Right ventricle myocardium inferior (tissue), 1 donor: ENCODE results near the gene HNRNPA1L2. TPM values are rescaled to one million over a fixed set of nuclear protein-coding genes. Genes with fewer than 3 reads are reported as not detected.
"Not testable (repeated sequence)": the region's sequence is repeated elsewhere in the genome, so short reads cannot be mapped to it uniquely, and the experiment has no call there.

Experiments used
- ATAC-seq: fragments of 200-7000 bp; cut with Tn5 transposase; one replicate; pipeline ENCODE4 v1.9.1; 2020; ENCODE audit warnings: mild to moderate bottlenecking, moderate library complexity
- DNase-seq: peaks from one replicate; pipeline ENCODE4 v3.0.0; 2021; ENCODE audit errors: missing footprints
- intact Hi-C: fragments of 100-400 bp; cut with DNase I; formaldehyde crosslinking; loops from one replicate; pipeline ENCODE4 v1.11.0; 2022
- total RNA-seq: library from RNA; stranded (reverse); fragmentation: NEBNext Ultra II Directional; extraction: Animal tissue kit (Norgen Biotek cat#: 25700); gene quantifications from one replicate; pipeline ENCODE4 v1.2.1, GENCODE V29; 2021
- donor health status: DM: no; HTN: yes; CAD: no; lungs with severe emphysema.

The HNRNPA1L2 gene
- total RNA-seq, 1 donor from 2014 or later = 1.5 TPM

DNA sequence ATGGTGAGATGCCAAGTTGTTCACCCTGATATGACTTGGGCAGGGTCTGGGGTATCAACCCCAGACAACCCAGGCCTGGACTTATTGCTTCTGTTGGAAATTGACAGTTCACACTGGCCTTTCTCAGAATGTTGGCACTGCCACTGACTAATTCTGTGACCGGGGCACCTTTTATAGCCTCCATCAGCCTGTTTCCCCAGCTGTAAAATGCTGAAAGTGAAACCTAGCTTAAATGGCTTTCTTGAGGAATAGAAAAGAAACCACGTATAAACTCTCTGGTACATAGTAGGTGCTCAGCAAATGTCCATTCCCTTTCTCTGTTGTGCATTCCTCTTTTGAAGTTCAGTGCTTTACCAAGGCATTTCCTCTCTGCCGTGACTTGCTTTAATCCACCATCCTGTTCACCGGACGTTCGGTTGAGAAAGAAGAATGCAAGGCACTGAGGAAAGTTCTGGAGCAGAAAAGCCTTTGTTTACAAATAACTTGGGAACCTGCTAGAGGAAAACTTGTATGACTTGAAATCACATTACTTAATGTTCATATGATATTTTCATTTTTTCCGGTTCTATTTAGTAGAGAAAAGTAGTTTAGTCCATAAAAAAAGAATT, 11.0 kb upstream of the HNRNPA1L2 start:
- ATAC-seq, DNase-seq, intact Hi-C loops: not testable (repeated sequence)

DNA sequence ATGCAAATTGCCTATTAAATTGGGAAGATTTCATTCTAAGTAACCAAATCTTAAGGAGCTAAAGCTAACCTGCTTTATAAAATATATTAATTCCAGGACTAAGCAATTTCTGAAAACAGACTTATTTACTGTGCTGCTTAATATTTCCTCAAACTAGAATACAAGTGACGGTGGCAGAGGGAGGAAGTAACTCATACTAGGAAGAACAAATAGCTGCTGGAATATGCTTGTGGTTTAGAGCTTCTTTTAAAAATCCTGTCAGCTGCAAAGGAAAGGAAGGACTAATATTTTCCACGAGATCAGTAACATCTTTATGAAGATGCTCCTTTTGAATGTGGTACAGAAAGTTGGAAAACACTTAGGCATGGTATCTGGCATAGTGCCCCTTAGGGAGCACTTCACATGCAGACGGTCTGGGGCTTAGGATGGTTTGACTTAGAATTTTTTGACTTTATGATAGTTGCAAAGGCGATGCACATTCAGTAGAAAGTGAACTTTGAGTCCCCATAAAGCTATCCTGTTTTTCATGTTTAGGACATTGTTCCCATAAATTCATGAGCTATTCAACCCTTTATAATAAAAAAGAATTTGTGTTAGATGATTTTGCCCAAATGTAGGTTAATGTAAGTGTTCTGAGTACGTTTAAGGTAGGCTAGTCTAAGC, 3.4 kb upstream of the HNRNPA1L2 start:
- no peak for DNase-seq
- intact Hi-C loops = no loop called here
- no peak for ATAC-seq

DNA sequence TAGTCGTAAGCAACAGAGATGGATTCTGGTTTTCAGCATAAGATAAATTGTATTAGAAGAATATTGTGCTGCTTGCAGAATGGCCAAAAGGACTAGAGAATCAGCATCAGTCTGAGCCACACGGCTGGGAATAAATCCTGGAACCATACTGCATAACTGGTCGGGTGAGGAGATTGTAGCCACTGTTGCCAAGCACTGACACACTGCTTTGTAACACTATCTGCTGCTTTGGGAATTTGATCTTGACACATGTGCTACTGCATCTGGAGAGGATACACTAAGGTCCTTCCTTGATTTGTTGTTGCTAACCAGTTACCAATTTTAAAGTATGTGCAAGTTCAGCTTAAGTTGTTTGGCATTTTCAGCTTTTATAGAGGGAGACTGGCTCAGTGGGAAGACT, 1.9 kb downstream of the HNRNPA1L2 start:
- ATAC-seq (peak; percentile 62), DNase-seq (no peak)
- intact Hi-C loops = no loop called here

DNA sequence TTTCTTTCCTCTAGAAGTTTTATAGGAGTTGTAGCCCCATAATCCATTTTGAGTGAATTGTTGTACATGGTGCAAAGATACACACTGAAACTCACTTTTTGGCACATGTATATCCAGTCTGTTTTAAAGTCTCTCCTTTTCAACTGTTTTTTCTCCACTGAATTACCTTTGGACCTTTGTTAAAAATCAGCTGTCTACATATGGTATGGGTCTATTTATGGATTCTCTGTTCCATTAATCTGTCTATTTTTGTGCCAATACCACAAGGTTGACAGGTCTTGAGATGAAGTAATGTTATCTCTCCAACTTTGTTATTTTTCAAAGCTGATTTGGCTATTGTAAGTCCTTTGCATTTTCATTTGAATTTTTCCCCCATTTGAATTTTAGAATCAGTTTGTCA, 4.7 kb downstream of the HNRNPA1L2 start:
- intact Hi-C loops = no loop called here
- no peak for ATAC-seq
- DNase-seq = no peak

DNA sequence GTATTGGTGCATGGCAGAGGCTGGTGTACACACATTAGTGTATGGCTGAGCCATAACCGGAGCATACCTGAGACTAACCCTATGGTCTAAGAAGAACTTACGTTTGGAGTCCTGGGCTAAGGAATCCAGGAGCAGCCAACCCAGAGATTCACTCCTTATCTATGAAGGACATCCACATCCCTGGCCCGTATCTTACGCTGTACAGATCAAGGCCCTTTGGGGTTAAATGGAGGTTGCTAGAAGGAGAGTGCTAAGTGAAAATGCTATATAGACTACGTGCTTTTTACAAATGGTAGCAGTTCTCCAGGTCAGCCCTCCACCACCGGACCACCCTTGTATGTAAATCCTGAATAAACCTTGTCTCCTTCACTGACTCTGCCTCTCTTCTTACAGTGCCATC, 8.5 kb downstream of the HNRNPA1L2 start:
- intact Hi-C loops = loop anchor here (5.0 kb wide), 2 partner anchors 33 to 198 kb away; partner anchors contain the start of gene VPS36
- DNase-seq (no peak), ATAC-seq (no peak)

DNA sequence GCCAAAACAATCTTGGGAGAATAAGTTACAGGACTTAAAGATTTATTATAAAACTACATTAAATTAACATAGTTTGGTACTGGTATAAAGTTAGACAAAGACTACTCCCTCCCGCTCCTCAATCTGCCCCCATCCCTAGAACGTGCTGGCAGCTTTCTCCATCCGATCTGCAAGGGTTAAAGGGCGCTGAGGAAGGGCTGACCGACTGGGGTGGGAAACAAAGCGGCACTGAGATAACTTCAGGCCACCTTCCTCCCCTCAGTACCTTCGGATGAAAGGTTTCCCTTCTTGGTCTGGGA, 9.6 kb downstream of the HNRNPA1L2 start:
- DNase-seq = no peak
- peak; percentile 26 for ATAC-seq
- intact Hi-C loops = loop anchor here (5.0 kb wide), 2 partner anchors 35 to 200 kb away; partner anchors contain the start of gene VPS36

DNA sequence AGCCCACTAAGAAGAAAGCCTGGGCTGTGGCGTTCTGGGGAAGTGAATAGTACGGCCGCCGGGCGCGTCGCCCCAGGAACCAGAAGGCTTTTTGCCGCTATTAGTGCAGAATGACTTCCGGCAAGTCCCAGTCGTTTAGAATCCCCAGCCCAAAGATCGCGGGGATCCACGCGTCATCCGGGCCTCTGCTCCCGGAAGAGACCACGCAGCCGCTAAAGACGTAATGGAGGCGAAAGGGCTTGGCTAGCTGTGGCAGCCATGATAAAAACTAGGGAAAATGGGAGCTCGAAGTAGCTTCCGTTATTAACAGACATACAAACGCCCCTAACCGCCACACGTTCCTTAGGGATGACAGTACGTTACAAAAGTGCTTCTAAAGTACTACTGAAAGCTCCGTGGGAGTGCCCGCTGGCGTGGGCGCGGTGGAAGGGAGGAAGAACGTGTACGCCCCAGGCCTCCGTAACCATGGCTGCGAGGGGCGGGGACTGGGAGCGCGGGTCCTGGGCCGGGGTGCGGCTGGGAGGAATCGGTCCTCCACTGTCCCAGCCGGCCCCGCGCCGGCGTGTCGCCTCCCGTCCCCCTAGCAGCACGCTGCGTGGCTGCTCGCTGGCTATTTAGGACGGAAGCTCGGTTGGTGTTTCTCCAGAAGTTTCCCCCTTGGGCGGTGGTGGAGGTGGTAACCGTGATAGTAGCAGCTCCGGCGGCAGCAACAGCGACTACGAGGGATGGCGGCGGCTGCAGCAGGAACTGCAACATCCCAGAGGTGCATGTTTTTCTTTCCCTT, 10.2 kb downstream of the HNRNPA1L2 start, which contains the start of gene SUGT1:
Gene SUGT1, plus strand, starts transcription at position 641 of the 784 bp plus-strand sequence. Its CDS starts 85 bp downstream, at position 726.
- ATAC-seq (peak; percentile 100), DNase-seq (peak; percentile 99)
- intact Hi-C loops = loop anchor here (5.0 kb wide), 2 partner anchors 35 to 200 kb away; partner anchors contain the start of gene VPS36

DNA sequence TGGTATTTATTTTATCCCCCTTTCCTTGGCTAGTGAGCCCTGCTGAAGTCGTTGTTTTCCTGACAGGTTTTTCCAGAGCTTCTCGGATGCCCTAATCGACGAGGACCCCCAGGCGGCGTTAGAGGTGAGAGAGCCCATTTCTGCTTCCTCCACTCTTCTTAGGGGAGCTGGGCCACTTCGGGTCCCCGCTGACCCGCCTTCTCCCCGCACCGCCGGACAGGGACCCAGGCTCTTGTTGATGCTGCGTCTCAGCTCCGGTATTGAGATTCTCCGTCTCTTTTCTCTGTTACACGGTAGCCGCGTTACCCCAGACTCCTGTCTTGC, 10.7 kb downstream of the HNRNPA1L2 start:
- ATAC-seq = peak; percentile 7
- intact Hi-C loops = loop anchor here (5.0 kb wide), 2 partner anchors 36 to 201 kb away; partner anchors contain the start of gene VPS36
- DNase-seq = no peak

DNA sequence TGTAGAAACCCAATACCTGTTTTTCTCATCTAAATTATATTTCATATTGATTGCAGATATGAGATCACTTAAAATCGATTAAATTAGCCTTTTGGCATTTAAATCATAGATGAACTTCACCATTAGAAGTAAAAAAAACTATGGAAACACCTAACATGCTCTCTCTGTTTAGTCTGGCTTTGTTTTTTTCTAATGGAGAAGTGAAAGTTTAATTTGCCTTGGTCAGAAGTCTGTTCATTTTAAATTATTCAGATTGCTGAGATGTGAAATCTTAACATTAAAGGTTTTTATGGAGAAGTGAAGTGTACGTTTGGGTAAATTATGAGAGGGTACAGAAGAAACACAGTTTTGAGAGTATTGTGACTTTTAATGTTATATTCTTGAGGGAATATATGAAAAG, 17.1 kb downstream of the HNRNPA1L2 start:
- intact Hi-C loops = no loop called here
- DNase-seq (no peak), ATAC-seq (no peak)

DNA sequence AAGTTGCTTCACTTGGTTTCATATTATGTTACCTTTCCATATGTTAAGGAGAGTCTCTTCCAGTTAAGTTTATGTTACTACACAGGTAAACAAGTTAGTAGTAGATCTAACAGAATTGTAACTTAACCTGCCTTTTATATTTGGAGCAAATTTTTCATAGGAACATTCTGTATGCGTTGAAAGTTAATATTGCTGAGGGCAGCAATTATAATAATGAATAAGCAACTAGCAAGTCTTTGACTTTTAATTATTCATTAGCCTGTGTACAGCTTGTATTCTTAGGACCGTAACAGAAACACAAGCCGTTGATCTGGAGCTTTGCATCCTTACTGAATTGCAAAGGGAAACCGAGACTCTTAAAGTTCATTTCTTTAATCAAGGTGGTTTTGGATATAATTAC, 22.0 kb downstream of the HNRNPA1L2 start:
- ATAC-seq (no peak), DNase-seq (no peak)
- intact Hi-C loops = no loop called here

DNA sequence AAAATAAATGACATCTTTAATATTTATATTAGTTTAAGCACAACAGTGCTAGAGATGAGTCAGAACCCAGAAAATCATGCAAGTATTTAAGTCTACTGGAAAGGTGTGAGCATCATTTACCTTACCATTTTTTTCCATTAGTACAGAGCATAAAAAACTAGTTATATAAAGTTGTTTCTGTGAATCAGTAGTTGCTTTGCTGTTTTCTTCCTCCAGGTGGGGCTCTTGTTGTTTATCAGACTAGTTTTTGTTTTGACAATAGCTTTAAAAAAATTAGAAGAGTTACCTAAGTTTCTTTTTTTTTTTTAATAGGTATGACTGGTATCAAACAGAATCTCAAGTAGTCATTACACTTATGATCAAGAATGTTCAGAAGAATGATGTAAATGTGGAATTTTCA, 23.1 kb downstream of the HNRNPA1L2 start:
- intact Hi-C loops = no loop called here
- DNase-seq (no peak), ATAC-seq (no peak)

DNA sequence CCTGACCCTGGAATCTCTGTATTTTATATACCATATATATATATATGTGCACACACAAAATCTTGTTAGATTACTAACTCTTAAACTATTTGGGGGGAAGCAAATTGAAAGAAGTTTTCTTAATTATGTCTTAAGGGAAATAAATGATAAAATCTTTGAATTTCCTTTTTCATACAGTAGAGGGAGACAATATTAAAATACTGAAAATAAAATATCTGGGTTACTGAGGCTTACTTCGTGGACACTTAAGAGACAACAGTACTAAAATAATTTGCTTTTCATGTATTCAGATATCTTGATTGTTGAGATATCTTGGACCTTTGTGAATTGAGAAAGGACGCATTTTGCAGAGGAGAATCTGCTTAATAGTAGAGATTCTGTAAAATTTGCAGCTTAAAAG, 27.4 kb downstream of the HNRNPA1L2 start:
- intact Hi-C loops = no loop called here
- DNase-seq = no peak
- ATAC-seq = no peak

DNA sequence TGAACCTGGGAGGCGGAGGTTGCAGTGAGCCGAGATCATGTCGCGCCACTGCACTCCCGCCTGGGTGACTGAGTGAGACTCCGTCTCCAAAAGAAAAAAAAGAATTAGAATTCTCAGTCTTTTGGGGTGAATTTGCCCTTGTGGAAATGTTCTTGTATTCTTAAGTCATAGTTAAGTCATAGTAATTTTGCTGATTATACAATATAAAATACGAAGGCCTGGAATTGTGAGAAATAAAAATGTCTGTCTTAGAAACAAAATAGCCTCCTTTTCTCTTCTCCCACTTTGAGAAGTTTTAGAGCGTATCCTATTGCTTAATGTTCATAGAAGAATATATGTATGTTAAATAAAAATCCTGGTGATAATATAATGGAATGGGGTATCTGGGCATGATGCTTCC, 28.5 kb downstream of the HNRNPA1L2 start:
- DNase-seq (no peak), ATAC-seq (no peak)
- intact Hi-C loops = no loop called here

DNA sequence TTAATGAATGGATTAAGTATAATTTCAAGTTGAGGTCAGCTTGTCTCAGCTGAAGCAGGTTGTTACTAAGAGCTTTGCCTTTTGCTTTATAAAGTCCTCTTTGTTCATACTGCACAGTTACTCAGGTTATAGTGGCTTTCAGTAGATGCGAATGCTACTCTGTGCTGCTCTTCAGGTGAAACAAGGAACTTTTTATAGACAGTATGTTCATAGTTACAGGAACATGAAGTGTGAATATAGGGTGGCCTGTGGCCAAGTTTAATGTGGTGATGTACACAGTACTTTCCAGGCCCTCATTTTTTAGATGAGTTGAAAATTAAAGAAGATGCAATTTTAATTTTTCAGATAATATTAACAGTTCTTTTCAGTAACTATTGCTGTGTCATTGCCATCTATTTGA, 31.2 kb downstream of the HNRNPA1L2 start:
- no peak for ATAC-seq
- DNase-seq = no peak
- intact Hi-C loops = no loop called here

DNA sequence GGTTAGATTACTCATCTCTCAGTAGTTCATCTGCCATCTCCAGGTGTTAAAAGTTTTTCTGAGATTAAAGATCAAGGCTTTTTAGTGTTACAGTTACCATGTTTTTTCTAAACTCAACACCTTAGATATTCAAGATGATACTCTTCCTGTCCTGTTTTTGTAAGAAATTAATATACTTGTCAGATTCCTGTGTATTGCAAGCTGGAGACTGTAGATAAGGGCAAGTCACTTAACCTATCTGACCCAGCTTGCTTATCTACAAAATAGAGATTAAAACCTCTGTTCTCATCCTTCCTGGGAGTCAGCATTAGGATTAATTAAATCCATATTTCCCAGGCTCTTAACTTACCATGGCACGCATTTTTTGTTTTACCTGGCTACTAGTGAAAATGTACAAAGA, 35.6 kb downstream of the HNRNPA1L2 start:
- ATAC-seq = no peak
- DNase-seq = no peak
- intact Hi-C loops = no loop called here

DNA sequence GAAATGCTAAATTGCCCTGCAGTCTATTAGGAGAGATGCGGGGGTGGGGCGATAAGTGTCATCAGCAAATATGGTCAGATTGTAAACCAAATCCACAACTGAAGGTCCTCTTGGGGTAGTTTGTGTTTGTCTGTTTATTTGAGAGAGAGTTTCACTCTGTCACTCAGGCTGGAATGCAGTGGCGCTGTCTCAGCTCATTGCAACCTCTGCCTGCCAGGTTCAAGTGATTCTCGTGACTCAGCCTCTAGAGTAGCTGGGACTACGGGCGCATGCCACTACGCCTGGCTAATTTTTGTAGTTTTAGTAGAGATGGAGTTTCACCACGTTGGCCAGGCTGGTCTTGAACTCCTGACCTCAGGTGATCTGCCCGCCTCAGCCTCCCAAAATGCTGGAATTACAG, 43.6 kb downstream of the HNRNPA1L2 start:
- DNase-seq, ATAC-seq, intact Hi-C loops: not testable (repeated sequence)

DNA sequence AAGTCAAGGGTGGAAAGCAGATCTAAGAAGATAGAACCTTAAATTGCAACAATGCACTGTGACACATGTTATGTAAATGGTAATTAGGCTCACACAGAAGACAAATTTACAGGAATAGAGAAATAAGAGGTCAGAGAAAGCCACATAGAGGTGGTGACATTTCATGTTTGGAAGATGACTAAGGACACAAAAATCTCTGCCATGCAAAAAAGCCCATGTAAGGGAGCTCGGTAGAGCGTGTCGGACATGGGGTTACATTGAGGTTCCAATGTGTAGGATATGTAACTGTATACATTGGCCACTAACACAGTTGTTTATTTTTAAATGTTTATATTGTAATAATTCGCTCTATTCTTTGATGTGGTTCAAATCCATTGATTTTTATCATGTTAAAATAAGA, 44.1 kb downstream of the HNRNPA1L2 start:
- DNase-seq (no peak), ATAC-seq (no peak)
- intact Hi-C loops = no loop called here
